K562 (cell line): ENCODE results near the gene RFC2. TPM values are rescaled to one million over a fixed set of nuclear protein-coding genes. Genes with fewer than 3 reads are reported as not detected.

Experiments
- CEBPG ChIP-seq, 3 experiments: fragments of 200-800 bp in 1 of 3; sonication (Bioruptor generic) in 1 of 3; sonication (generic) in 1 of 3; formaldehyde crosslinking in 1 of 3; IDR thresholded peaks in 2 of 3; conservative IDR thresholded peaks in 1 of 3; 2 replicates each; pipeline versions ENCODE4 v1.6.1 to v1.8.0; 2016 to 2022; ENCODE audit warnings: missing compliant biosample characterization in 2 of 3, missing genetic modification characterization in 2 of 3, mild to moderate bottlenecking in 1 of 3, missing genetic modification reagents in 1 of 3
- DIDO1 ChIP-seq: fragments of 450-650 bp; IDR thresholded peaks from 2 replicates; pipeline ENCODE4 v1.6.1; 2016; ENCODE audit warnings: low read depth, missing biosample characterization, missing genetic modification characterization
- DNMT1 ChIP-seq: fragments of 450-650 bp; IDR thresholded peaks from 2 replicates; pipeline ENCODE4 v1.6.1; 2016; ENCODE audit warnings: antibody characterized with exemption, mild to moderate bottlenecking
- FUS ChIP-seq: fragments of 200-400 bp; formaldehyde crosslinking; optimal IDR thresholded peaks from 2 replicates; pipeline ENCODE3; 2017; ENCODE audit warnings: low read depth, low read length
- GTF2E2 ChIP-seq: fragments of 200-800 bp; sonication (Bioruptor generic); IDR thresholded peaks from 2 replicates; pipeline ENCODE4 v1.6.1; 2016; ENCODE audit warnings: missing genetic modification characterization, missing compliant biosample characterization
- HDAC6 ChIP-seq: IDR thresholded peaks from 2 replicates; pipeline ENCODE4 v1.6.1; 2012; ENCODE audit warnings: low read depth, mild to moderate bottlenecking, control low read depth, inconsistent platforms, low read length, moderate library complexity
- HMG20A ChIP-seq: fragments of 450-650 bp; formaldehyde crosslinking; conservative IDR thresholded peaks from 2 replicates; pipeline ENCODE4 v1.4.0; 2020; ENCODE audit warnings: mild to moderate bottlenecking, mixed read lengths
- MYC ChIP-seq, 2 experiments: fragments of 250-450 bp in 1 of 2; sonication (Bioruptor Pico) in 1 of 2; IDR thresholded peaks; 2 replicates each; pipeline versions ENCODE4 v1.5.1 to v1.6.1; 2012 to 2021; ENCODE audit warnings: low read depth in 2 of 2, borderline replicate concordance in 1 of 2, improper control_type of control experiment in 1 of 2, low read length in 1 of 2, mild to moderate bottlenecking in 1 of 2, moderate library complexity in 1 of 2
- NCOA2 ChIP-seq, 2 experiments: fragments of 450-650 bp; IDR thresholded peaks; 2 replicates each; pipeline ENCODE4 v1.6.1; 2018; ENCODE audit warnings: mild to moderate bottlenecking in 2 of 2, moderate library complexity in 1 of 2; ENCODE audit not compliant: partially characterized antibody in 2 of 2
- REST ChIP-seq, 2 experiments: fragments of 450-650 bp; formaldehyde crosslinking in 1 of 2; IDR thresholded peaks; 2 replicates each; pipeline versions ENCODE4 v1.4.0 to v1.6.1; 2014 to 2020; ENCODE audit warnings: mild to moderate bottlenecking in 2 of 2, borderline replicate concordance in 1 of 2, low read depth in 1 of 2
- SMARCA4 ChIP-seq: fragments of 450-650 bp; IDR thresholded peaks from 2 replicates; pipeline ENCODE4 v1.6.1; 2016
- STAT5A ChIP-seq: IDR thresholded peaks from 2 replicates; pipeline ENCODE4 v1.6.1; 2012; ENCODE audit warnings: low read length, inconsistent platforms, borderline replicate concordance
- THAP12 ChIP-seq: fragments of 250-450 bp; sonication (Bioruptor Pico); IDR thresholded peaks from 2 replicates; pipeline ENCODE4 v1.9.0; 2021; ENCODE audit warnings: mild to moderate bottlenecking, inconsistent platforms
- ZNF76 ChIP-seq: fragments of 250-450 bp; sonication (Bioruptor Pico); IDR thresholded peaks from 2 replicates; pipeline ENCODE4 v1.4.0; 2020; ENCODE audit warnings: mild to moderate bottlenecking, moderate library complexity, borderline replicate concordance
- polyA plus RNA-seq, 8 experiments: library from polyadenylated mRNA; depleted of rRNA in 4 of 8; stranded (reverse) in 5 of 8; unstranded in 3 of 8; fragments of >200 nt; fragmentation: Nextera tagmentation in 2 of 8; fragmentation: Illumina TruSeq in 1 of 8; extraction: Ambion mirVana in 2 of 8; extraction: Trizol in 1 of 8; gene quantifications; 2 replicates each; pipeline versions ENCODE4 v1.2.1 to v1.2.3, GENCODE V29; 2011 to 2014; ENCODE audit warnings: inconsistent platforms in 1 of 8, missing spikeins in 1 of 8
- total RNA-seq, 7 experiments: library from RNA; depleted of rRNA in 6 of 7; stranded (reverse); fragments of >200 nt in 6 of 7; fragmentation: Illumina TruSeq in 2 of 7; extraction: Trizol in 2 of 7; gene quantifications; 2 replicates each; pipeline versions ENCODE4 v1.2.1 to v1.2.3, GENCODE V29; 2011 to 2021; ENCODE audit warnings: low replicate concordance in 1 of 7

Gene RFC2
- total and polyA plus RNA-seq, 9 of the 15 experiments (the other 6 are each of a cell fraction or from before 2014, with no cell fraction given) = 32.5 to 161 (median 102) TPM

GRCh38 chr7:74233655-74234285, 20.4 kb downstream of the RFC2 start (continued):
- TF ChIP-seq THAP12 (CRISPR knock-in tag) (no peak), DIDO1 (tag) (no peak), SMARCA4 (peak; percentile 88), STAT5A (peak; percentile 23; the same call in 1 of the 2 replicates), ZNF76 (CRISPR knock-in tag) (no peak), FUS (no peak), GTF2E2 (tag) (no peak), REST (IDR thresholded peaks at IDR 0.05; ENCODE audit: borderline replicate concordance) (no peak), REST (CRISPR knock-in tag; IDR thresholded peaks at IDR 0.05; ENCODE audit: low read depth) (no peak), CEBPG (CRISPR knock-in tag; IDR thresholded peaks at IDR 0.05) (no peak), CEBPG (tag; conservative IDR thresholded peaks at IDR 0.05 in 1 of 2, IDR thresholded peaks at IDR 0.05 in 1 of 2) (no peak), DNMT1 (no peak), NCOA2 (IDR thresholded peaks at IDR 0.05; ENCODE audit: partially characterized antibody in 2 of 2) (no peak), HDAC6 (no peak), HMG20A (CRISPR knock-in tag) (no peak), MYC (IDR thresholded peaks at IDR 0.05; ENCODE audit: low read depth, low read length) (peak; percentile 51; the same call in 1 of the 2 replicates), MYC (CRISPR knock-in tag; IDR thresholded peaks at IDR 0.05; ENCODE audit: borderline replicate concordance, low read depth) (no peak)
